ENCODE results near the gene C1orf87.

The C1orf87 gene

DNA sequence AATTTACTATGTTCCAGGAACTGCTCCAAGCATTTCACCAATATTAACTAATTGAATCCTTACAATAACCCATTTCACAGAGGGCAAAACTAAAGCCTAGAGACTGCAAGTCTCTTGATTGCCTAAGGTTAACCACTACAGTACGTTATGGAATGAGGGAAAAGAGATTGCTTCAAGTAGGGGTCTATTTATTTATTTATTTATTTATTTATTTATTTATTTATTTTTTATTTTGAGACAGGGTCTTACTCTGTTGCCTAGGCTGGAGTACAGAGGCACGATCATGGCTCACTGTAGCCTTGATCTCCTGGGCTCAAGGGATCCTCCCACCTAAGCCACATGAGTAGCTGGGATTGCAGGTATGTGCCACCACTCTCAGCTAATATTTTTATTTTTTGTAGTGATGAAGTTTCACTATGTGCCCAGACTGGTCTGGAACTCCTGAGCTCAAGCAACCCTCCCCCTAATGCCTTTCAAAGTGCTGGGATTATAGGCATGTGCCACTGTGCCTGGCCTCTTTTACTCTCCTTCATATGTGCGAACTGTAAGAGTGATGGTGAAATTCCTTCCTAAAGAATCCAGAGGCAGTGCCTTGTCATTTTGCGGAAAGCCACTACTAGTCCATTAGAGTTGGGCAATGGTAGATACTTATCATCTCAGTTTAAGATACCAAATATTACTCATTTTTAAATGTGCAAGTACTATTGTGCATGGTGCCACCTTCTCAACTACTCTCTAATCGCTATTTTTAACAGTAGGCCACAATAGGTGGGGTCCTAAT lies 81.3 kb downstream of the C1orf87 start:
- TF ChIP-seq, protein P1, sequence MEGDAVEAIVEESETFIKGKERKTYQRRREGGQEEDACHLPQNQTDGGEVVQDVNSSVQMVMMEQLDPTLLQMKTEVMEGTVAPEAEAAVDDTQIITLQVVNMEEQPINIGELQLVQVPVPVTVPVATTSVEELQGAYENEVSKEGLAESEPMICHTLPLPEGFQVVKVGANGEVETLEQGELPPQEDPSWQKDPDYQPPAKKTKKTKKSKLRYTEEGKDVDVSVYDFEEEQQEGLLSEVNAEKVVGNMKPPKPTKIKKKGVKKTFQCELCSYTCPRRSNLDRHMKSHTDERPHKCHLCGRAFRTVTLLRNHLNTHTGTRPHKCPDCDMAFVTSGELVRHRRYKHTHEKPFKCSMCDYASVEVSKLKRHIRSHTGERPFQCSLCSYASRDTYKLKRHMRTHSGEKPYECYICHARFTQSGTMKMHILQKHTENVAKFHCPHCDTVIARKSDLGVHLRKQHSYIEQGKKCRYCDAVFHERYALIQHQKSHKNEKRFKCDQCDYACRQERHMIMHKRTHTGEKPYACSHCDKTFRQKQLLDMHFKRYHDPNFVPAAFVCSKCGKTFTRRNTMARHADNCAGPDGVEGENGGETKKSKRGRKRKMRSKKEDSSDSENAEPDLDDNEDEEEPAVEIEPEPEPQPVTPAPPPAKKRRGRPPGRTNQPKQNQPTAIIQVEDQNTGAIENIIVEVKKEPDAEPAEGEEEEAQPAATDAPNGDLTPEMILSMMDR (IDR thresholded peaks at IDR 0.05; ENCODE audit: insufficient read depth, low read length, poor library complexity, severe bottlenecking): no peak
- no peak for DNase-seq (ENCODE audit: extremely low read depth, insufficient read length)
- Histone ChIP-seq H3K27me3 (replicated peaks; ENCODE audit: control insufficient read depth, insufficient read depth, low read length) (no peaks in the 10 kb centered on the region), H3K36me3 (ENCODE audit: control insufficient read depth, insufficient read depth, low read length) (no peaks in the 10 kb centered on the region), H3K4me3 (replicated peaks; ENCODE audit: low read depth, low read length) (no peak overlapping the region)

GRCh38 chr1:59990470-59990869 lies 83.1 kb downstream of the C1orf87 start:
- TF ChIP-seq, protein P1 (IDR thresholded peaks at IDR 0.05; ENCODE audit: insufficient read depth, low read length, poor library complexity, severe bottlenecking): no peak
- H3K4me3 ChIP-seq (replicated peaks; ENCODE audit: low read depth, low read length): no peak overlapping the region
- no peak for DNase-seq (ENCODE audit: extremely low read depth, insufficient read length)
- no peaks in the 10 kb centered on the region for H3K36me3 ChIP-seq (ENCODE audit: control insufficient read depth, insufficient read depth, low read length)
- H3K27me3 ChIP-seq (replicated peaks; ENCODE audit: control insufficient read depth, insufficient read depth, low read length): no peaks in the 10 kb centered on the region

DNA sequence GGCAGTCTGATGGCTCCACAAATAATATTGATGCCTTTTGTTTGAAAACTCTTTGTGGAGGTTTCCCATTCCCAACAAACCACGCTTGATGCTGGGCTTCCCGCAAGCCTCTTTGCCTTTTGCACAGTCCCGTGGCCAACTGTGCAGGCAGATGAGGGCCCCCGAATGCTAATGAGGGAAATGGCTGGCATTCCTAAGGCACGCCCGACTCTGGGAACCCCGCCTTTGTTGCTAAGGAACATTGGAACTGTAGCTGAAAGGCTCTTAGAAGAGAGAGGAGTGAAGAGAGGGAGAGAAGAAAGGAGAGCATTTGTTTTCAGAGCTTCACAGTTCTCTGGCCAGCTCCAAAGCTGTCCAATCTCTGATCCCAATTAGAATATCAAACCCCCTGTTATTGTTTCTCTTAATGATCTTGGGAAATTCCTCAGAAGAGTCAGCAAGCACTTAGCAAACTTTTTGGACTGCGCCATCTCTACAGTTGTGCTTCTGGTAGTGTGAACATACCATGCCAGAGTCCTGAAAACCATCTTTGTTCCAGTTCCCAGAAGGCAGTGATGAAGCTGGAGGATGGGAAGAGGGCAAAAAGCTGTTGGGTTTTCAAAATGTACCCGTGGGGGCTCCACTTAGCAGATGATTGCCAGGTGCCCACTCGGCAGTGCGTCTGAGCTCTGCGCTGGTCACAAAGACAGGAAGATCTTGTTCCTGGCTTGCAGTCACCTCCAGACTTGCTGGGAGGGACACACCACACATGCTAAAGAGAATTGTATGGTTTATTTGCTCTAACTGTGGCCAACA lies 86.9 kb downstream of the C1orf87 start:
- no peaks in the 10 kb centered on the region for H3K27me3 ChIP-seq (replicated peaks; ENCODE audit: control insufficient read depth, insufficient read depth, low read length)
- no peaks in the 10 kb centered on the region for H3K36me3 ChIP-seq (ENCODE audit: control insufficient read depth, insufficient read depth, low read length)
- TF ChIP-seq, protein P1 (IDR thresholded peaks at IDR 0.05; ENCODE audit: insufficient read depth, low read length, poor library complexity, severe bottlenecking): no peak
- no peak for DNase-seq (ENCODE audit: extremely low read depth, insufficient read length)
- H3K4me3 ChIP-seq (replicated peaks; ENCODE audit: low read depth, low read length): no peak overlapping the region

- Histone ChIP-seq H3K4me3 (replicated peaks; ENCODE audit: low read depth, low read length) (no peak overlapping the region), H3K27me3 (replicated peaks; ENCODE audit: control insufficient read depth, insufficient read depth, low read length) (no peaks in the 10 kb centered on the region), H3K36me3 (ENCODE audit: control insufficient read depth, insufficient read depth, low read length) (no peaks in the 10 kb centered on the region)
- TF ChIP-seq, protein P1 (IDR thresholded peaks at IDR 0.05; ENCODE audit: insufficient read depth, low read length, poor library complexity, severe bottlenecking): no peak
- no peak for DNase-seq (ENCODE audit: extremely low read depth, insufficient read length)
Measured at GRCh38 chr1:59985911-59986515, 87.6 kb downstream of the C1orf87 start.

GRCh38 chr1:59979666-59980065 lies 93.9 kb downstream of the C1orf87 start:
- no peak for DNase-seq (ENCODE audit: extremely low read depth, insufficient read length)
- TF ChIP-seq, protein P1 (IDR thresholded peaks at IDR 0.05; ENCODE audit: insufficient read depth, low read length, poor library complexity, severe bottlenecking): no peak
- Histone ChIP-seq H3K36me3 (ENCODE audit: control insufficient read depth, insufficient read depth, low read length) (no peaks in the 10 kb centered on the region), H3K27me3 (replicated peaks; ENCODE audit: control insufficient read depth, insufficient read depth, low read length) (no peaks in the 10 kb centered on the region; the same call in 1 of the 2 replicates), H3K4me3 (replicated peaks; ENCODE audit: low read depth, low read length) (no peak overlapping the region)

Data from GM06990 (cell line).